ENCODE measurements around the gene RPUSD2.
A peak's percentile ranks its signal among the peaks of the same experiment; 100 is the strongest.
"Not testable (repeated sequence)": the region's sequence is repeated elsewhere in the genome, so short reads cannot be mapped to it uniquely, and the experiment has no call there.

RPUSD2 gene

GRCh38 chr15:40567111-40567510 is 2.0 kb upstream of the RPUSD2 start:
- FAIRE-seq (peak; percentile 53), DNase-seq (ENCODE audit: insufficient read length) (no peak)
- TF ChIP-seq POLR2A (IDR thresholded peaks at IDR 0.05; ENCODE audit: low read depth, low read length), result no peak
- no peak for TF ChIP-seq POLR2AphosphoS5 (IDR thresholded peaks at IDR 0.05; ENCODE audit: low read depth, low read length)
- no peak for TF ChIP-seq TAF1 (IDR thresholded peaks at IDR 0.05; ENCODE audit: borderline replicate concordance, low read depth, low read length)

DNA sequence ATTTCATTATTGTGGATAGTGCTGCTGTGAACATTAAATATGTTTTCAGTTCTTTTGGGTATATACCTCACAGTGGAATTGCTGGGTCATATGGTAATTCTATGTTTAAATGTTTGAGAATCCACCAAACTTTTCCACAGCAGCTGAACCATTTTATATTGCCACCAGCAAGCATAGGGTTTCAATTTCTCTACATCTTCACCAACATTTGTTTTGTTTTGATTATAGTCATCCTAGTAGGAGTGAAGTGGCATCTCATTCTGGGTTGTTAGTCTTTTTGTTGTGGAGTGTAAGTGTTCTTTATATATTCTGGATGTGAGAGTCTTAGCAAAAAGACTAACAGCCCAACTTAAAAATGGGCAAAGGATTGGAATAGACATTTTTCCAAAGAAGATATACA is 6.0 kb downstream of the RPUSD2 start:
- no peak for DNase-seq (ENCODE audit: insufficient read length)
- no peak for TF ChIP-seq POLR2AphosphoS5 (IDR thresholded peaks at IDR 0.05; ENCODE audit: low read depth, low read length)
- no peak for TF ChIP-seq TAF1 (IDR thresholded peaks at IDR 0.05; ENCODE audit: borderline replicate concordance, low read depth, low read length)
- no peak for TF ChIP-seq POLR2A (IDR thresholded peaks at IDR 0.05; ENCODE audit: low read depth, low read length)
- FAIRE-seq, result no peak

DNA sequence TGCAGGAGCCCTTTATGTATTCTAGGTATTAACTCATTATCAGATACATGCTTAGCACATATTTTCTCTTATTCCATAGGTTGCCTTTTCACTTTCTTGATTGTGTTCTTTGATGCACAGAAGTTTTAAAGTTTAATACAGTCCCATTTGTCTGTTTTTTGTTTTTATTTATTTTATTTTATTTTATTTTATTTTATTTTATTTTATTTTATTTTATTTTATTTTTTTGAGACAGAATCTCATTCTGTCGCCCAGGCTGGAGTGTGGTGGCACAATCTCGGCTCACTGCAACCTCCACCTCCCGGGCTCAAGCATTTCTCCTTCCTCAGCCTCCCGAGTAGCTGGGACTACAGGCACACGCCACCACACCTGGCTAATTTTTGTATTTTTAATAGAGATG is 7.8 kb downstream of the RPUSD2 start:
- not testable (repeated sequence) for FAIRE-seq; DNase-seq (ENCODE audit: insufficient read length)

DNA sequence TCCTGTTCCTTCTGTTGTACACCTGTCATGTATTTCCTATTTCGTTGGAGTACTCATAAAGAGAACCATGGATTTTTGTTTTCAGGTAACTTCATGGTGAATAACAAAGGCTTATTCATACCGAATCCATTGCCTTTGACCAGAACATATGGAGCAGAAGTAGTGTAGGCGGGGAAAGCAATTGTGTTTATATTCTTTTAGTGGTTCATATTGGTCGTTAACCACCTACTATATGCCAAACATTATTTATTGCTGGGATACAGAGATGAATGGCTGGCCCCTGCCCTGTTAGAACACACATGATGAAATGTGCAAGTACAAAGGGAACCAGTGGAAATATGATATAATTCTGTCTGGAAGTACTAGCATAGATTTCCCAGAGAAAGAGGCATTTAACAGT is 9.8 kb downstream of the RPUSD2 start:
- FAIRE-seq, result no peak
- no peak for DNase-seq (ENCODE audit: insufficient read length)
- no peak for TF ChIP-seq TAF1 (IDR thresholded peaks at IDR 0.05; ENCODE audit: borderline replicate concordance, low read depth, low read length)
- TF ChIP-seq POLR2A (IDR thresholded peaks at IDR 0.05; ENCODE audit: low read depth, low read length), result no peak
- TF ChIP-seq POLR2AphosphoS5 (IDR thresholded peaks at IDR 0.05; ENCODE audit: low read depth, low read length), result no peak

DNA sequence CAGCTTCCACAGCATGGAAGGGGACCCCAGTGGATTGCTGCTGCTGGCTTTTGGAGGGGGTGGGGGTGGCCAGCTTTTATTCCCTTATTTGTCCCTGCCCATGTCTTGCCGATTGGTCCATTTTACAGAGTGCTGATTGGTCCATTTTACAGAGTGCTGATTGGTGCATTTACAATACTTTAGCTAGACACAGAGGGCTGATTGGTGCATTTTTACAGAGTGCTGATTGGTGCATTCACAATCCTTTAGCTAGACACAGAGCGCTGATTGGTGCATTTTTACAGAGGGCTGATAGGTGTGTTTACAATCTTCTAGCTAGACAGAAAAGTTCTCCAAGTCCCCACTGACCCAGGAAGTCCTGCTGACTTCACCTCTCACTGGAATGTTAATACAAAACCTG is 12.7 kb downstream of the RPUSD2 start:
- DNase-seq (ENCODE audit: insufficient read length); FAIRE-seq: not testable (repeated sequence)

DNA sequence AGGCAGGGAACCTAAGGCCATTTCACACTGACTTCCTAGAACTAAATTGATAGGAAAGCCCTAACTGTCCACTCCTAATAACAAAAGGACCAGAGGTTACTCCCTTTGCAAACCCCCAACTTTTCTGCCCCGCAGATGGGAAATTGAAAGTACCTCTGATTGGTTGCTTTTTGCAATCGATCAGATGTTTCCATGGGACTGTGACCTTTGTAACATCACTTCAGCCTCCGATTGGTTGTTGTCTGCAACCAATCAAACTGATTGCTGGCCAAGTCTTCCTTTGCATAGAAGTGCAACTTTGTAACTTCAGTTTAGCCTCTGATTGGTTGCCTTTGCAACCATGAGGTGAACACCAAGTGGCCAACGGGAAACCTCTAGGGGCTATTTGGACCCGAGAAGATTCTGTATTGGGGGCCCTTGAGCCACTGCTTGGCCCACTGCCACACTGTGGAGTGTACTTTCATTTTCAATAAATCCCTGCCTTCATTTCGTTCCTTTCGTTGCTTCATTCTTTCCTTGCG is 13.7 kb downstream of the RPUSD2 start:
- DNase-seq (ENCODE audit: insufficient read length) (no peak), FAIRE-seq (no peak)
- TF ChIP-seq TAF1 (IDR thresholded peaks at IDR 0.05; ENCODE audit: borderline replicate concordance, low read depth, low read length) (no peak), POLR2AphosphoS5 (IDR thresholded peaks at IDR 0.05; ENCODE audit: low read depth, low read length) (no peak), POLR2A (IDR thresholded peaks at IDR 0.05; ENCODE audit: low read depth, low read length) (no peak)

DNA sequence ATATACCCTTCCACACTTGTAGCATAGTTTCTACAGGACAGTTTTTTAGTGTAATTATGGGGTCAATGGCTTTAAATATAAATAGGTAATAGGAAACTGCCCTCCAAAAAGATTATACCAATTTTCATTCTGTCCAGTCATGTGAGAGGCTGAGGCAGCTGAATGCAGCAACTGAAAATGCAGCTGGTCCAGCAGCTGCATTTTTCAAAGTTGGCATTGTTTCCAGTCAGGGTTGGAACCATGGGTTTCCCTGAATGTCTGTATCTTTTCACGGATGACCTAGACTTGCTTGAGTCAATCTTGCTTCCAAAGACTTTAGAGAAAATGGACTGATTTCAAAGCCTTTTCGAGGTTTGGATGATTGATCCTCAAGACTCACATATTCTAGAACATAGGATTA is 15.1 kb downstream of the RPUSD2 start:
- TF ChIP-seq POLR2AphosphoS5 (IDR thresholded peaks at IDR 0.05; ENCODE audit: low read depth, low read length) (no peak), TAF1 (IDR thresholded peaks at IDR 0.05; ENCODE audit: borderline replicate concordance, low read depth, low read length) (no peak), POLR2A (IDR thresholded peaks at IDR 0.05; ENCODE audit: low read depth, low read length) (no peak)
- FAIRE-seq (no peak), DNase-seq (ENCODE audit: insufficient read length) (no peak)

DNA sequence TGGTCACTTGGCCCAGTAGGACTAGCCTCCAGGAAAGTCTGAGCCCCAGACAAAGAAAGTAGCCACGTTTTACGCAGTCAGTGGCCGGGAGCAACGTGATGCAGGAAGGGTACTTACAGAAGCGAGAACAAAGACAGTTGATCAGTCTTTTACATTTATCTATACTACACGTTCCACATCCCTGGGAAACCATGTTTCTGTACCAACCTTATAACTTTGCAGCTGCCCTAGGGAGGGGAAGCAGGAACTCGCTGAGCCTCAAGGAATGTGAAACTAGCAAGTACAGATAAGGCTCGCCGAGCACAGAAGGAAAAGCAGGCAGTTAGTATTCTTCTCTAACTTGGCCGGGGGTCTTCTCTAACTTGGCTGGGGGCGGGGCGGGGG is 21.6 kb downstream of the RPUSD2 start:
- FAIRE-seq (no peak), DNase-seq (ENCODE audit: insufficient read length) (no peak)
- no peak for TF ChIP-seq POLR2AphosphoS5 (IDR thresholded peaks at IDR 0.05; ENCODE audit: low read depth, low read length)
- TF ChIP-seq TAF1 (IDR thresholded peaks at IDR 0.05; ENCODE audit: borderline replicate concordance, low read depth, low read length), result no peak
- no peak for TF ChIP-seq POLR2A (IDR thresholded peaks at IDR 0.05; ENCODE audit: low read depth, low read length)

- TF ChIP-seq POLR2AphosphoS5 (IDR thresholded peaks at IDR 0.05; ENCODE audit: low read depth, low read length) (no peak), POLR2A (IDR thresholded peaks at IDR 0.05; ENCODE audit: low read depth, low read length) (no peak), TAF1 (IDR thresholded peaks at IDR 0.05; ENCODE audit: borderline replicate concordance, low read depth, low read length) (no peak)
- no peak for FAIRE-seq
- DNase-seq (ENCODE audit: insufficient read length), result no peak
These were observed 22.3 kb downstream of the RPUSD2 start for GRCh38 chr15:40591389-40591788.

DNA sequence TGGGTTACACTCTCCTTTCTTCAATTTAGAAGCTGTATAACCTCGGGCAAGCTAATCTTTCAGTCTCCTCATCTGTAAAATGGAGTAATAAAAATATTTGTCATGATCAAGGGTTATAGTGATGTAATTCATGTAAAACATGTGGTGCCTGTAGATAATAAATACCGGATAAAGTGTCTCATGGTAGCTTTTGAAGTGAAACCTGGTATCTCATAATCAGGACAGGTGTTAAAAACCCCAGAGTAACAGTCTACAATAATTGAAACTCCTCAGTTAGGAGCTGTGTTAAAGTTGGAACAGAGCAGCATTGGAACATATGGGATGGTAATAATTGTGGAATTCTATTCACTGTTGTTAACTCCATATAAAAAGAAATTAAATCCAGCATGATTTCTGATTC is 24.1 kb downstream of the RPUSD2 start:
- no peak for FAIRE-seq
- DNase-seq (ENCODE audit: insufficient read length), result no peak
- no peak for TF ChIP-seq POLR2AphosphoS5 (IDR thresholded peaks at IDR 0.05; ENCODE audit: low read depth, low read length)
- no peak for TF ChIP-seq POLR2A (IDR thresholded peaks at IDR 0.05; ENCODE audit: low read depth, low read length)
- no peak for TF ChIP-seq TAF1 (IDR thresholded peaks at IDR 0.05; ENCODE audit: borderline replicate concordance, low read depth, low read length)

DNA sequence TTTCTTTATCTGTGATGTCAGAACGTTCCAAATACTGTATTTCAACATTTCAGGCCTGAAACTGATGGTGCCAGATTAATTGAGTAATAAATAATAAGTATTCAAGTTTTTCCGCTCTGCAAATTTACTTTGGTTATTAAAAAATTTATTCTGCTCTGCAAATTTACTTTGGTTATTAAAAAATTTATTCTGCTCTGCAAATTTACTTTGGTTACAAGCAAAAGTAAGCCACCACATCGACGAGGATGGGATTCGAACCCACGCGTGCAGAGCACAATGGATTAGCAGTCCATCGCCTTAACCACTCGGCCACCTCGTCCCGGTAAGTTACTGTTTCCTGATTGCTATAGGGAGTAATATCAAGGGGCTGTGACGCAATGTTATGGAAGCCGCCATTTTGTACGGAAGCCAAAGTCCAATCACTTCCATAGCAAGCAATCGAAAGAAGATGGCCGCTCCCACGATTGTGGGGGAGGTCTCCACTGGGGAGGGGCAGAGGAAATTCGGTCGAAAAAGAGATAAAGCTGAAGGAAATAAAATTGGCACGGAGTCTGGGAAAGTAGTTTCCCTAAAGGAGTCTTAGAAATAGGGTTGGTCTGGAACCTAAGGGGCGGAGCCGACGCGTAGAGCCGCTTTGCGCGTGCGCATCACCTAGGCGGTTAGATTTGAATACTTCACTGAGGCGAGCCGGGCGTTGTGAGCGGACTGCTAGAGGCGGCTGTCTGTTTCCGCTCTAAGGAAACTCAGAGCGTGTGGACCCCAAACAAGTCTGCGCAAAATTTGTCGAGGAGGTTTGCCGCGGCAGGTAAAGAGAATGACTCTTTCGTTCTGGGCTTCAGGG is 24.7 kb downstream of the RPUSD2 start, which contains the start of gene KNL1:
Gene KNL1, plus strand, starts transcription at position 662 of the 841 bp plus-strand sequence. CDS start 8,683 bp downstream, outside the sequence.
- peak; percentile 91 for FAIRE-seq
- TF ChIP-seq POLR2AphosphoS5 (IDR thresholded peaks at IDR 0.05; ENCODE audit: low read depth, low read length) (no peak), POLR2A (IDR thresholded peaks at IDR 0.05; ENCODE audit: low read depth, low read length) (no peak), TAF1 (IDR thresholded peaks at IDR 0.05; ENCODE audit: borderline replicate concordance, low read depth, low read length) (peak; percentile 44)

GRCh38 chr15:40594429-40594836 is 25.3 kb downstream of the RPUSD2 start:
- TF ChIP-seq POLR2A (IDR thresholded peaks at IDR 0.05; ENCODE audit: low read depth, low read length) (no peak), TAF1 (IDR thresholded peaks at IDR 0.05; ENCODE audit: borderline replicate concordance, low read depth, low read length) (0 out of 2 replicates have a peak, but pooled peaks have one; percentile 12), POLR2AphosphoS5 (IDR thresholded peaks at IDR 0.05; ENCODE audit: low read depth, low read length) (no peak)
- DNase-seq (ENCODE audit: insufficient read length) (peak; percentile 36), FAIRE-seq (peak; percentile 70)

More for the DNA sequence above, 24.7 kb downstream of the RPUSD2 start, which contains the start of gene KNL1:
- DNase-seq (ENCODE audit: insufficient read length), result peak; percentile 52
